NOMO-1 (cell line): ENCODE results near the gene DNAJC13.
A peak's percentile ranks its signal among the peaks of the same experiment; 100 is the strongest.
"Not testable (repeated sequence)": the region's sequence is repeated elsewhere in the genome, so short reads cannot be mapped to it uniquely, and the experiment has no call there.

Experiments used
- DNase-seq, 2 experiments: peaks; one replicate each; lab custom pipeline; 2025; ENCODE audit not compliant: unreplicated experiment in 2 of 2; lab: John Stamatoyannopoulos, UW

Gene DNAJC13

GRCh38 chr3:132538072-132538471 lies 120.8 kb downstream of the DNAJC13 start:
- DNase-seq: no peak

GRCh38 chr3:132539681-132540080 lies 122.4 kb downstream of the DNAJC13 start:
- no peak for DNase-seq

GRCh38 chr3:132542577-132542976 lies 125.3 kb downstream of the DNAJC13 start:
- peak in 1 of 2 experiments; percentile 69 for DNase-seq

GRCh38 chr3:132543011-132543739 lies 125.9 kb downstream of the DNAJC13 start:
- peak; percentile 39 to 81 for DNase-seq

- DNase-seq: no peak
Observed at GRCh38 chr3:132544130-132544529, 126.8 kb downstream of the DNAJC13 start.

GRCh38 chr3:132545471-132545870 lies 128.2 kb downstream of the DNAJC13 start:
- DNase-seq: peak; percentile 66 to 80

- no peak for DNase-seq
Observed at GRCh38 chr3:132549169-132549568, 131.9 kb downstream of the DNAJC13 start.

- peak in 1 of 2 experiments; percentile 19 for DNase-seq
Observed at GRCh38 chr3:132549890-132550578, 132.7 kb downstream of the DNAJC13 start.

- peak in 1 of 2 experiments; percentile 37 for DNase-seq
Observed at GRCh38 chr3:132550579-132551305, 133.4 kb downstream of the DNAJC13 start.

- no peak for DNase-seq
Observed at GRCh38 chr3:132553826-132554225, 136.5 kb downstream of the DNAJC13 start.

- DNase-seq: no peak
Observed at GRCh38 chr3:132554437-132554836, 137.1 kb downstream of the DNAJC13 start.

- DNase-seq: no peak
Observed at GRCh38 chr3:132555306-132556035, 138.2 kb downstream of the DNAJC13 start.

GRCh38 chr3:132556036-132556386 lies 138.7 kb downstream of the DNAJC13 start:
- not testable (repeated sequence) for DNase-seq

GRCh38 chr3:132556508-132557159 lies 139.3 kb downstream of the DNAJC13 start:
- DNase-seq: no peak

- no peak for DNase-seq
Observed at GRCh38 chr3:132561003-132561402, 143.7 kb downstream of the DNAJC13 start.

- DNase-seq: peak in 1 of 2 experiments; percentile 58
Observed at GRCh38 chr3:132563420-132564069, 146.2 kb downstream of the DNAJC13 start.

- peak in 1 of 2 experiments; percentile 10 for DNase-seq
Observed at GRCh38 chr3:132564070-132564465, 146.8 kb downstream of the DNAJC13 start.

- DNase-seq: no peak
Observed at GRCh38 chr3:132568422-132568821, 151.1 kb downstream of the DNAJC13 start.

GRCh38 chr3:132569153-132569552 lies 151.9 kb downstream of the DNAJC13 start:
- DNase-seq: no peak

- DNase-seq: no peak
Observed at GRCh38 chr3:132569580-132569979, 152.3 kb downstream of the DNAJC13 start.
